Measurements from ENCODE around the gene NRCAM.

Gene NRCAM

DNA sequence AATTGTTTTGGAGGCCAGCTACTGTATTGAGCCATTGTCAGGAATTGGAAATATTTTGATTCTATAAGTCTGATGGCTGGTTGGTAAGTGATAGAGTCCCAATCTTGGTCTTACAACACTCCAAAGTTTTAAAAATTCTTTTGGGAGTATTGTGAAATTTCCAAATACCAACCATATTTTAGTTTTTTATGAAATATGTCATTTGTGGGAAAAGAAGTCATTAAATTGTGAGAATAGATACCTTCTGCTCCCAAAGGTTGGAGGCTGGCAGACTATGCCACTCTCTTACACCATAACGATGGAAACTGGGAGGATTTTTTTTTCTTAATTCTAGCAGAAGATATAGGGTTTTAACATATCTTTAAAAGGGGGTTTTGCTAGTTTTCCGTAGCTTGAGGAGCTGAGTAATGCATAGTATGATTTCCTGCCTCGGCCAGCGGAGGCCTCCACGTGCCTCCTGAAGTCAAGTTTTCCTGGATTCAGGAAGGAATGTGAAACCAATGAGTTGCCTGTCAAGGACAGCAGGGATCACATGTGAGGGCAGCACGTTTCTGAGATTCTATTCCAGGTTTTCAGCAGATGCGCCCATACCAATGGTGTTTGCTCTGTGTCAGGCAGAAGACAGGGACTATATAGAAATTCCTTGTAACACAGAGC lies 233.9 kb downstream of the NRCAM start:
- in situ Hi-C loops (cut with HindIII; ENCODE audit: low sequenced_read_pairs) = no loop called here

DNA sequence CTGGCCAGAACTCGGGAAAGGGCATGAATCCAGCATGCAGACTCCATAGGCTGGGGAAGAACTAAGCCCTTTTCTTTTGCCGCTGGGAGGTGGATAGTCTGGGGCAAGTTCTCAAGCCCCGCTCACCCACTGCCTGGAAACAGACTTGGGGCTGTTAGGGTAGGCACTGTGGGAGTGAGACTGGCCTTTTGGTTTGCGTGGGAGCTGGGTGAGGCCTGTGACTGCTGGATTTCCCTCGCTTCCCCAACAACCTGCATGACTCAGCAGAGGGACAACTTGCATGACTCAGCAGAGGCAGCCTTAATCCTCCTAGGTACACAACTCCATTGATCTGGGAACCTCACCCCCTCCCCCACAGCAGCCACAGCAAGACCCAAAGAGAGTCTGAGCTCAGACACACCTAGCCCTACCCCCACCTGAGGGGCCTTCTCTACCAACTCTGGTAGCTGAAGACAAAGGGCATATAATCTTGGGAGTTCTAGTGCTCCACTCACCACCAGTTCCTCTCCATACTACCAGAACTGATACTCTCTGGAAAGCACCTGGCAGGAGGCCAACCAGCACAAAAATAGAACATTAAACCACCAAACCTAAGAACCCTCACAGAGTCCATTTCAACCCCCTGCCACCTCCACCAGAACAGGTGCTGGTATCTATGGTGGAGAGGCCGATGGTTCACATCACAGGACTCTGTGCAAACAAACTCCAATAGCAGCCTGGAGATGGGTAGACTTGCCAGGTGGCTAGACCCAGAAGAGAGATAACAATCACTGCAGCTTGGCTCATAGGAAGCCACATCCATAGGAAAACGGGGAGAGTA lies 244.6 kb downstream of the NRCAM start:
- in situ Hi-C loops (cut with HindIII; ENCODE audit: low sequenced_read_pairs) = no loop called here

DNA sequence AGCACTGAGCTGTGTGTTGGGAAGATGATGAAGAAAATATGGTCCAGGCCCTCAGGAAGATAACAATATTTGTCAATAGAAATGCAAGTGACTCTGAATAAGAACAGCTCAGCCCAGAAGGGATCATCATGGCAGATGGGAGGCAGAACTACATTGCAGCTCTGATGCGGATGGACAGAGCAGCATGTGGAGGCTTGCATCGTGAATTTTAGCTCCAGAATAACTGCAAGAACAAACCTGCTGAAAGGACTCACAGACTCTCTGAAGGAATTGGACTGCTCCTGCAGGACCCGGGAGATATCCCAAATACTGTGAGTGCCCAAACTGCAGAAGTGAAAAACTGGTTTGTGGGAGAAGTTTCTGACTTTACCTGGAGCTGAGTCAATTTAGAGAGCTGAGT lies 245.4 kb downstream of the NRCAM start:
- in situ Hi-C loops (cut with HindIII; ENCODE audit: low sequenced_read_pairs) = no loop called here

DNA sequence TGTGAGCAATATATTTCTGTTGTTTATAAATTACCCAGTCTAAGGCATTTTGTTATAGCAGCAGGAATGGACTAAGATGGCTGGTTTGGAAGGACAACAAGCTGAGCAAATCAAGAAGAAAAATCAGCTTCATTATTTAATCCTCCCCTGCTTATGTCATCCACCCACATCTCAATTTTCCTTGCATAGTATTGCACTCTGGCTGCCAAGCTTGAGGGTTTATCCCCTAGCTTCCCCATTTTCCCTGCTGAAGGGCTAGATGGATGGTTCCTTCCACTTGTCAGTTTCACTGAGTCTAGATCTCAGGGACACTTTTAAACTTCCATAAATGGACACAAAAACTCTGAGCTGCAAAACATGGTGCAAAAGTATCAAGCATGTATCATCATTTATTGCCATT lies 250.9 kb downstream of the NRCAM start:
- in situ Hi-C loops (cut with HindIII; ENCODE audit: low sequenced_read_pairs) = no loop called here

DNA sequence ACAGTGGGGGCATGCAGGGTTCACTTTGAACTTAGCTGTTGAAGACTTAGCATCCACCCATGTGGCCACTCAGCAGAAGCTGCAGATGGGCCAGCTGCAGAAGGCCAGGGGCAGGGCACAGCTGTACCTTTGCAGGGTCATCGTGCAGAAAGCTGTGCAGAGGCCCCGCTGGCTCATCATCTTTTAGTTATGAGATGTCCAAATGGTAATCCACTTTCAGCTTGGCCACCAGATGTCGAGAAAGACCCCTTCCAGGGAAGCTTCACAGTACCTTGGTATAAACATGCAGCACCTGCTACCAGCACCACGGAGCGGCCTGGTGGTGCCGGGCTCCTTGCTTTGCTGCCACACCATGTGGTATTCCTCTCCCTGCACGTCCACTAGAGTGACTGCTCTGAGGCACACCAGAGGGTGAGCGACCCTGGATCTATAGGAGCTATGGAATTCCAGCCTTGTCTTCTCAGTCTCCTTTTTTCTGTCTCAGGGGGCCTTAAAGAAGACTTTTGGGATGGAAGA lies 251.9 kb downstream of the NRCAM start:
- in situ Hi-C loops (cut with HindIII; ENCODE audit: low sequenced_read_pairs) = loop anchor here (5.0 kb wide), 1 partner anchor 73 kb away; no protein-coding TSS in a partner anchor

DNA sequence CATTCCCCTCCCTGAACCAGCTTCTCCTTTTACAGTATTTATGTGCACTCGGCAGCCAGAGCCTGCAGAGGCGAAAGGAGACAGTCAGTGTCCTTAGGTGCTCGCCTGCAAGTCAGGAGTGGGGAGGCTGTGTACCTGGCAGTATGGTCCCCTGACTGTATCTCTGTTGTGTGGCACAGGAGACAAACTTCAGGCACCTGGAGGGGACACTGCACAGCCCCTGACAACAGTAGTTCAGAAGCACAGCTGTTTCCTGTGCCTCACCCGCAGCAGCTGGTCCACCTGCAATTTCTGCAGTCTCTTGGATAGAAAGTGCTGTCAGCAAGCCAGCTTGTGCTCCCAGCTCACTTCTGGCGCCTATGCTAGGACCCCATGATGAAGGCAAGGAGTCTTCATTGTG lies 252.7 kb downstream of the NRCAM start:
- in situ Hi-C loops (cut with HindIII; ENCODE audit: low sequenced_read_pairs) = loop anchor here (5.0 kb wide), 1 partner anchor 74 kb away; no protein-coding TSS in a partner anchor

DNA sequence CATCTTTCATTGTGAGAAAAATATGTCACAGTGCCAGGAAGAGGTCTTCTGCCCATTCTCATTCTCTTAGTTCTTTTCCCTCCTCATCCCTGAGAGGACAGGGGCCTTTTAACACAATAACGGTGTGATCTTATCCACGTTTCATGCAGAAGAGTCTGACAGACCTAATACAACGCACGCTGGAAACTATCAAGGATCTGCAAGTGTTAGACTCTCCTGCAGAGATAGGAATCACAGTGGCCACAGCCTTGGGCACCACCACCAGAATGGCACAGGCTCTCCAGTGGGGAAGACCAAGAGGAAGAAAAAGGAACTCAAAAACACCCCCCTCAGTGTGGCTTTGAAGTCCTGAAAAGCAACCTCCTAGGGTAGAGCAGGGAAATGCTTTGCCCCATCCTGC lies 253.5 kb downstream of the NRCAM start:
- in situ Hi-C loops (cut with HindIII; ENCODE audit: low sequenced_read_pairs) = loop anchor here (5.0 kb wide), 1 partner anchor 75 kb away; no protein-coding TSS in a partner anchor

DNA sequence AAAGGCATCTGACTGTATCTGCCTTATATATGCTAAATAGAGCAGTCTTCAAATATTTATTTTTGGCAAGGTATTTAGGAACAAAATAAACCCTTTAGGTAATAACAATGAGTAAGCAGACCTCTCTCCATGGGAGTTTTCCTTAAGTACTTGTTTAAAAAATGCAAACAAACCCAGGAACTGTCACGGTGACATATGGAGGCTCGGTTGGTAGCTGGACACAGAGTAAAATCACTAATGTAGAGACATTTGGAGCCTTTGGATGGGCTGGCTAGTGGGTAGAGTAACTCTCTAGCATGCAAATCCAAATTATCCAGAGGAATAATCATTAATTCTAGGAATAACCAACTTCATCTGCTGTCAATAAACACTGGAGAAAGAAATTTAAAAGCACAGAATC lies 254.5 kb downstream of the NRCAM start:
- in situ Hi-C loops (cut with HindIII; ENCODE audit: low sequenced_read_pairs) = loop anchor here (5.0 kb wide), 1 partner anchor 76 kb away; no protein-coding TSS in a partner anchor

DNA sequence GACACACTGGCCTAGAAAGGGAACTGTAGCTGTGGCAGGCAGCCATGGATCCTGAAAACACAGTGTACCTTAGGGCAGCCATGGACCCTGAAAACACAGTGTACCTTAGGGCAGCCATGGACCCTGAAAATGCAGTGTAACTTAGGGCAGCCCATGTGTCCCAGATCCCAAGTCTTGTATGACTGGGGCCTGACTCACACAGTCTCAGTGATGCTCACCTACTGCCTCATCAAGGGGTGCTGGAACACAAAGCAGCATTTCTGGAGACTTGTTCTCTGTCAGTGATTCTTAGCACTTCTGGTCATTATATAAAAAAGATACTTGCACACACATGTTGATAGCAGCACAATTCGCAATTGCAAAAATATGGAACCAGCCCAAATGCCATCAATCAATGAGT lies 255.9 kb downstream of the NRCAM start:
- in situ Hi-C loops (cut with HindIII; ENCODE audit: low sequenced_read_pairs) = loop anchor here (5.0 kb wide), 1 partner anchor 77 kb away; no protein-coding TSS in a partner anchor

DNA sequence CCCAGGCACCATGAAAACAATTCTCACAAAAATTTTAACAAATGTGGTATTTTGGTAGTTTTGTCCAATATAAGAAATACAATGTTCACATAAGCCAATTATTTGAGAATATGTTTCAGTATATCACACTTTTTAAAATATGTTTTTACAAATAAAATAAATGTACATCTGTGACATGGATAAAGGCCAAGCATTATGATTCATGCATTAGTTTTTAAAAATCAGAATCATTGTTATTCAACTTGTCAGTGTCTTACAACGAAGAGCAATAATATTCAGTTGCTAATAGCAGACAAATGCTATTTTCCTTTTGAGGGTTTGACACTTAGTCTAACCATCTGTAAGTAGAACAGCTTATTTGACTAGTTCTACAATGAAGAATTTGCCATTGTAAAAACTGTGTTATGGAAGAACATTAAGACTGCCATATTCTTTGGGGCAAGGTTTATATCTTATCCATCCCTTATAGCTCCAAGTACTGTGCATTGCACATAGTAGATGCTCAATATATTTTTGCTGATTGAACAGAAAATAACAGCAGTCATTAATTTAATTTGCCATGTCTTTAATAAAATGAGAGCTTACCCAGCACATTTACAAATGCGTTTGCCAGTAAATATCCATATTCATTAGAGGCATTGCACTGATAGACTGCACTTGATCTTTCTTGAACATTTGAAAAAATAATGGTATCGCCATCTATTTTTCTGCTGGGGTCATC lies 258.7 kb downstream of the NRCAM start:
- in situ Hi-C loops (cut with HindIII; ENCODE audit: low sequenced_read_pairs) = no loop called here

DNA sequence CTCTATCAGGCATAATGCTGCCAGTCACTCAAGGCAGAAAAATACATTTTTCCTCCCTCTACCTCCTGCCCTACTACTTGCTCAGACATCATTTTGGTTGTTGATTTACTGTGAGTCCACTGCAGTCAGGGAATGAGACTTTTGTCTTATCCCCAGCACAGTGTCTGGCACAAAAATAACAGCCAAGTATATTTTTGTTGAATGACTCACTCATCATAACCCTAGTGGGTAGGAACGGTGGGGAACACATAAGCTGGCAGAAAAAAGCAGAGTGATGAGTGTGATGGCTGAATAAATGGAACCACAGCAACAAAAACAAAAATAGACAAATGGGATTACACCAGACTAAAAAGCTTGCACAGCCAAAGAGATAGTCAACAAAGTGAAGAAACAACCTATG lies 260.2 kb downstream of the NRCAM start:
- in situ Hi-C loops (cut with HindIII; ENCODE audit: low sequenced_read_pairs) = no loop called here

DNA sequence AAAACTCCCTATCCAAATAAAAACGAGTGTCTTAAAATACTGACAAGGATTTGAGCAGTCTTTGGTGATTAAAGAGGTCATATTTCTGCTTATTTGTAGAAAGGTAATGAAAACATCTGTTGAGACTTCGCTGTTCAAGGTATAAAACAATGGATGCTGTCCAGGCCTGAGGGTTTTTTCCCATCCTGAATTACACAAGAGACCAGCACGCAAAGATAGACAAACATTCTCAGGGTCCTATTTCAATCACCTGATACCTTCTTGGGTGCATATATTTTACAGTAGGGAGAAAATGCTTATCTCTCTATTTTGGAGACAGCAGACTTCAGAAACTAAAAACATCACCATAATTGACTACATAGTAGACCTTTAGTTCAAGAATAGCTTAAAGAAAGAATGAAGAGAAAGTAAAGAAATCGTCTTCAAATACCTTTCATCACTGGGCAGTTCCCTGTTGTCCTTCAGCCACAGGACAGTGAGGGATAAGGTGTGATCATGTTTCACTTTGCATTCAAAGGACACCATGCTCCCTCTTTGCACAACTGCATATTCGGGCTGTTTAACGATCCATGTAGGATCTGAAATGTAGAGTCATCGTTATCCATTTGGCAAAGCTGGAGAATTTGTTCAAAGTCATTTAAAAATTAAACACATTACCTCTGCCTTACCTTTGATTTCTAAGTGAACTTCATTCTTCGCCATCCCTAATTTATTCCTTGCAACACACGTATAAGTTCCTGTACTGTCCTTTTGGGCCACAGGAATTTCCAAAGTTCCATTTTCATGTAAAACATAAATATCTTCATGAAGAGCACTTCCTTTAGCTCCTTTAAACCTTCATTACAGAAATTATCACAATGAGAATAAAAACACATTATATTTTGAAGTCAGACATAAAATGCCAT lies 262.4 kb downstream of the NRCAM start:
- in situ Hi-C loops (cut with HindIII; ENCODE audit: low sequenced_read_pairs) = no loop called here

DNA sequence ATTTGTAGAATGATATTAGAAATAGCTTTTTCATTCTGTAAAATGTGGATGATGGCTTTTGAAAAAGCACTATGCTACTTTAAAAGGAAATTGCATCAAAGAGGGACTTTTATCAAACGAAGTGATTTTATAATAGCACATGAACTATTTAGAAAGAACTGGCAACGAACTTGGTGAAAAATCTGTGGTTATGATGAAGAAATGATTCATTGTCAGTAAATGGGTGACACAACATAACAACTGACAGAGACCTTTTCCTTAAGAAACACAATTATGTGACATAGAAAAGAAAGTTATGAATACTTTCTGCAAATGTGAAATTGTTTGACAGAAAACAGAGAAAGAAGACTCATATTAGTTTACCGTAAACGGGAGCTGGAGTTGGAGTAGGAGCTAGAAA lies 265.3 kb downstream of the NRCAM start:
- in situ Hi-C loops (cut with HindIII; ENCODE audit: low sequenced_read_pairs) = no loop called here

DNA sequence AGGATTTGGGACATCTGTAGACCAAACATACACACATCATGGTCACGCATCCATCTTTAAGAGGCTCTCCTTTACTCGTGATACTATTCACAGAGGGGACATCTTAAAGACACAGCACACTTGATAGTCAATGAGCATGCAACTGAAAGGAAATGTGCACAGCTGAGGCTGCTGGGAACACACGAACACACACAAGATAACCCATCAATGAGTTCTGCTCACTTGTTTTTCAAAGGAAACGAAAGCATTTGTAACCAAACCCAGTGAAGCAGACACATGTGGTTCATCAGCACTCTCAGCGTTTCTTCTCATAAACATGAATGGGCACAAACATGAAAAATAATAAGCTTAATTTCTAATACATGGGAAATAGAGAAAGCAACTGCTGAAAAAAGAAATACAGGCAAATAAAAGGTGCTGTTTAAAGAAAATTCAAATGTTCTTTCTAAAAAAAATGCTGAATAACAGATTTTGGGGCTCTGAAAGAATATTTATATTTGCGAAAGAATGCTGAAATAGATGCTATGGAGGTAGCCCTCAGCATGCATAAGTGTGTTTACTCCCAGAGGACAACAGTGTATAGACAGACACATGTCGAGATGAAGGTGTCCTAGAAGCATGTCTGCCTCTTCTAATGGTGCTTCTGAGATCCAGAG lies 266.4 kb downstream of the NRCAM start:
- in situ Hi-C loops (cut with HindIII; ENCODE audit: low sequenced_read_pairs) = no loop called here

DNA sequence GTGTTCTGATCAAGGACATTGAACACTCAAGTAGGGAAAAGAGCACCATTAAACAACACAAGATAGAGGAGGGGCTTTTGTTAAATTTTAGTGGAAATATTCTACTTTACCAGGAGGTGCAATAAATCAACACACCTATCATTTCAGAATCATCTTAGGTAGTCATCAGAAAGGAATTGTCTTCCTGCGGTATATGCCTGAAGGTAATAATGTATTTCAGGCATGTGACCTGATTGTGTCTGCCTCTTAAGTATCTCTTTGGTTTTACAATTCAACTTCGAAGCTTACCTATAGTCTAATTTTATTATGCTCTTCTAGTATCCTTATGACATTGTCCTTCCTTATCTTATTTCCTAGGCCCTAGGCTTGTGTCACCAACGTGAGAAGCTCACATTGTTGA lies 267.5 kb downstream of the NRCAM start:
- in situ Hi-C loops (cut with HindIII; ENCODE audit: low sequenced_read_pairs) = no loop called here

DNA sequence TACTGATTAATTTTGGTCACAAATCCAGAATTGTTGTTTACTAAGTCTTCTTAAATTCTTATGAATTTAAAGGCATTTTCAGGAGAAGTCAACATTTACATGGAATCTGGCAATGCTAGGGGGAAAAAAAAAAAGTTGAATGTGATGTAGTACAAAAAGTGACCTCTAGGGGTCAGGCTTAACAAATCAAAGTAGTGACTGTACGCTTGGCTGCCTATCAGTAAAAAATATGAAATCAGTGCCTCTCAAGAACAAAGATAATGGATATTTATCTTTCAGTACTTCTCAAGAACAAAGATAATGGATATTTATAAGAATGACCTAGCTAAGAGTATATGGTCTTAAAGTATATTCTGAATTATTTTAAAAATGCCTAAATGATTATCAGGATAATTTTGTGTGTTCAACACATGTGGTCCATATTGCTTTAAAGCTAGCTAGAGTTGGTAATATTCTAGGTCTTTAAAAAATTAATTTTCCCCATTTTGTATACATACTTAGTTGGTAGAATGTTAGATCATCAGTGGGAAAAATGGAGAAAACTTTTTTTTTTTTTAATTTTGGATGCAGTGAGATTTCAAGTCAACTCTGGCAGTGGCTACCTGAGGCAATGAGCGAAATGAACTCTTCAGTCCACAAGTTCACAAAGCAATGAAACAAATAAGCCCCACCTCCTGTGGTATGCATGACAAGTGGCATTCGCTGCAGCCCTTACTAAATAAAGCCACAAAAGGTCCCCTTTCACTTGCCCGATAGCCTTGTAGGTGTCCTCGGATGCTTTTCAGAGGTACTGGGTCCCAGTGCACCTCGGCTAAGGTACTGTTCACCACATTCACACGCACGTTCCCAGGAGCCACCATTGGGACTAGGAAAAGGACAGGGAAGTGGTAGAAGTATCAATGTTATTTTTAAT lies 274.9 kb downstream of the NRCAM start:
- in situ Hi-C loops (cut with HindIII; ENCODE audit: low sequenced_read_pairs) = no loop called here

DNA sequence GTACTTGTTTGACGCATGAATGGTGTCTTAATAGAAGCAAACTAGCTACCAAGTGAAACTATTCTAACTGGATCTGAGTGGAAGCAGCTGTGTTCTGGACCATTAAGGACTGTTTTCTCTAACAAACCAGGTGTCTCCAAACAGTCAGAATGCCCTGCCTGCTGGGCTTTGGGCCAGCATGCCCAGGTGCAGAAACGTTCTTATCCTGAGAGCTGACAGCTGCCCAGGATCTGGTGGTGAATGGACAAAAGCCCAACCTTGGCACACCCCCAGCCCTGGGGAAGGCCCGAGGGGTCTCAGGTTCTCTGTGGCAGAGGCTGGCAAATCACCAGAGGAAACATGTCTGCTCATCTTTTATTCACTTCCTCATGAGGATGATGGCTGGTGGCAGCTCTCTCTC lies 277.8 kb downstream of the NRCAM start:
- in situ Hi-C loops (cut with HindIII; ENCODE audit: low sequenced_read_pairs) = no loop called here

DNA sequence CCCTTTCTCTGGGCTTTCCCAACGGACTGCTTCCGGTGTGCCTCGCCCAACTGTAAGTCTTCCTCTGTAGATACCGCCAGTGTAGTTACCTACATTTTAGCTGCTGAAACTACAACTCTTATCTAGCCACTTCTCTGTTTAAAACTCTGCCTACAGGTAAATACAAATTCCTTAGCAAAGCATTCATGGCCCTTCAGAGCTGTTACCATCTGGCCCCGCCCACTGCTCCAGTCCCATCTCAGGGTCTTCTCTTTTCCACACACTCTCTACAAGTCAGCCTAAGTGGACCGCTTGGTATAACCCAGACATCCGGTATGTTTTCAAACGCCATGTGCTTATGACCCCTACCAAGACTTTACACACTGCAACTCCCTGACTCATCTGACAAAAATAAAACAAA lies 285.1 kb downstream of the NRCAM start:
- in situ Hi-C loops (cut with HindIII; ENCODE audit: low sequenced_read_pairs) = no loop called here

DNA sequence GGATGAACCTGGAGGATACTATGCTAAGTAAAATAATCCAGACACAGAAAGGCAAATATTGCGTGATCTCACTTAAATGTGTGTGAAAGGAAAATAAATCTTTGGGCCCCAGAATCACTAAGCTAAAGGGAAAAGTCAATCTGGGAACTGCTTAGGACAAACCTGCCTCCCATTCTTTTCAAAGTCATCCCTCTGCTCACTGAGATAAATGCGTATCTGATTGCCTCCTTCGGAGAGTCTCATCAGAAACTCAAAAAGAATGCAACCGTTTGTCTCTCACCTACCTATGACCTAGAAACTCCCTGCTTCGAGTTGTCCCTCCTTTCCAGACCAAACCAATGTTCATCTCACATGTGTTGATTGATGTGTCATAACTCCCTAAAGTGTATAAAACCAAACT lies 286.0 kb downstream of the NRCAM start:
- in situ Hi-C loops (cut with HindIII; ENCODE audit: low sequenced_read_pairs) = no loop called here
